Measurements from ENCODE around the gene VSIR.

VSIR gene

DNA sequence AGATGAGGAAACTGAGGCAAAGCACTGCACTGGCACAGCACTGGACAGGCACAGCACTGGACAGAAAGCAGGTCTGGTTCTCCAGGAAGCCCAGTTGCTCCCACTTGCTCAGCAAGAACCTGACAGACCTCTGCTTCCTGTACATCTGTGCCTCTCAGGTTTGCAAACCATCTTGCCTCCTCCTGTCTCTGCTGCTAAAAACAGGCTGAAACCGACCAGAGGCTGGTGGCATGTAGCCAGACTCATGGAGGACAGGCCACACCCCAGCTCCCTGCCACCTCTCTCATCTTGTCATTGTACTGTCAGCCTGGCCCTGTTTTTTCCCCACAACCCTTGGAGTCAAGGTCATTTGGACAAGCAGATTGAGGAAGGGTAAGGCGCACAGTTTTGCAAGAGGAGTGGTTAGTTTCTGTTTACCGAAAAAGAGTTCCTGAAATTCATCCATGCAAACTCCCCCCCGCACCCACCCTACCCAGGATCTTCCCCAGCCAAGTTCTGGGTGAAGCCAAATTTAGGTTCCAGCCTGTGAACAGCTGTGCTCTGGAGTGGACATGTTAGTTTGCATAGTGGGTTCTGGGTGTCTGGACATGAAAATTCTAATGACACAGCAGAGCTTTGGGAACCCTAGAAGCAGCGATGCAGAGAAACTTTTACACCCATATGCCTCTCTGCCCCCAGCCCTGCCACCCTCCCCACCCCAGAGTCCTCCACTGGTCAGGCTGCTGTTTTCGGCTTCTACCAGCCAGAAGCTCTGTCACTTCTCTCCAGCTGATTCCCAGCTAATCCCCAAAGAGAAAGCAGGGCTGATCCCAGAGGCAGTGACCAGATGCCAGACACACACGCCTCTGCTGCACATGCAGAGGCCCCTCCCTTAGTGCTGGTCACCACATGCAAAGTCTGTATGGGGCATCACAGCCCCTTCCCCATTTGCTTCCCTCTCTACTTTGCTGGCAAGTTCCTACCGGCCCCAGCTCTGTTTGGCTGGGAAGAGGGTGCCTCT lies 45.3 kb downstream of the VSIR start:
- DNase-seq (ENCODE audit: low read depth in 2 of 2): peak in 1 of 2 donors; percentile 44

DNA sequence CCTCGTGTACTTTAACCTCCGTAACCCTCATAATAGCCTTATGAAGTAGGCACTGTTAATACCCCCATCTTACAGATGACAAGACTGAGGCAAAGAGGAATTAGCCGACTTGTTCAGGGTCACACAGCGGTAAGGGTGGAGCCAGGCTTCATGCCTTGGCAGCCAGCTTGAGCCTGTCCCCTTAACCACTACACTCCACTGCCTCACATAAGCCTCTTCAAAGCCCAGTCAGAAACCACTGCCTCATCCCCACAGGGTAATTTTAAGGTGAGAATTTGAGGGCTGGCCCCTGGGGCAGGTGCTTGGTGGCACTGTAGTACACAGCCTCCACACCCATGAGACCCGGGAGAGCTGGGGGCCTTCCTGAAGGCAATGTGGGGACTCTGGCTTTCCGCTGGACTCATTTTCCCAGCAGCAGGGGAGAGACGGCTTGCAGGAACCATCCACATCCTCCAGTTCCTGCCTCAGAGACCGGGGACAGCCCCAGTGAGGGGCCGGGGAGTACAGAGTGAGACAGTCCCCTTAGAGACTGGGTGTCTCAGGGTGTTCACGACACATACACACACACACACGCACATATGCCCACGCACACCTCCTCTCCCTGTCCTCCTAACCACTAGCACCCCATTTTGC lies 46.1 kb downstream of the VSIR start:
- DNase-seq (ENCODE audit: low read depth in 2 of 2): peak; percentile 51 to 57

DNA sequence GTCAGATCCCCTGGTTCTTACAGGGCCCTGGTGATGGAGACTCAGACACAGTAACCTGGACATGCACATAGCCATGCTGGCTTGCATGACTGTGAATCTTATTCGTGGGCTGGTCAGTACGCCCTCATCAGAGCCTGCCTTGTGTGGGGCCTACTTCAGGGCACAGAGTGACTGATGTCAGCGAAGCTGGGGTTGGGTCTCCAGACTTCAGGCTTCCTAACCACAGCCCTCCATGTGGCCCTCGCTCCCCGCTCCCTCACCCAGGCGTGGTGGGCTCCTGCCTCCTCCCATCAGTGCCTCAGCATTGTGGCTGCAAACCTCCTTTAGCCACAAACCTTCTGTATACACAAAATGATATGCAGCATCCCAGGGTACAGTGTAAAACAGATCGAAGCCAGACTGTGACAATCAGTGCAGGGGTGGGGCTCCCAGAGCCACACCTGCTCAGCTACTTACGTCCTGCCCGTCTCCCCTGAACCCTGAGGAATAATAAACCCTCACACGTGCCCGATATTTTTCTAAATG lies 46.7 kb downstream of the VSIR start:
- no peak for DNase-seq (ENCODE audit: low read depth in 2 of 2)

DNA sequence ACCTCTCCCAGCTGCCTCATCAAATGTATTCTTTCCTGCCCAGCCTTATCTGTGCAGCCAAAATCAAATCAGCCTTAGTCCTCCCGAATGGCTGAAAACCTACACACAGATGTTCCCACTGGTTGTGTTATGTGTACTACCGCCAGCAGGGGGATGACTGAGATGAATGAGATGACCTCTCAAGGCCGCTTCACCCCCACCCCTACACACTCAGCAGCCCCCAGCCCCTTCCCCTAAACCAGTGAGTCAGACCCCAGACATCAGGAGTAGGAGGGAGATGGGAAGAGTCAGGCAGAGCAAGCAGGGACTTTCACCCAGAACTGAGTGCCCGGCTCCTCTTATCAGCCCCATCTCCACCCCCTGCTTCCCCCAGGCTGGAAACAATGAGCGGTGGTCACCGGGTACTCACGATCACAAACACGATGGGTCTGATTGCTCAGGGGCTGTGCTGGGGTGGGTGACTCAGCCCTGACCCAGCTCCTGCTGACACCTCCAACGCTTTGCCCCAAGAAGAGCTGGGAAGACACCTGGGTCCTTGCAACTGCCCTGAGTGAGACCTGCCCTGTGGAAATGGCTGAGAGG lies 47.2 kb downstream of the VSIR start:
- peak; percentile 78 to 85 for DNase-seq (ENCODE audit: low read depth in 2 of 2)

DNA sequence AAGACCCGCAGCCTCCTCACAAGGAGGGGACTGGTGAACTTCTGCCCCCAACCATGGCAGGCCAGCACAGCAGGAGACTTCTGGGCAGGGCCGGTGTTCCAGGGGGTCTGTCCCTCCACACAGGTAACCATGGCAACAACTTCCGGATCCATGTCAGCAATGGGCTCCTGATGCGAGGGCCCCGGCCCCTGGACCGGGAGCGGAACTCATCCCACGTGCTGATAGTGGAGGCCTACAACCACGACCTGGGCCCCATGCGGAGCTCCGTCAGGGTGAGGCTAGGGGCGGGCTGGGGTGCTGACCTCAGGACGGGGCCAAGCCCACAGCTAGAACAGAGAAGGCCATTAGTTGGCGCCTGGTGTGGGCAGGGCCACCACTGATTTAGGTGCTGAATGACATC lies 48.1 kb downstream of the VSIR start:
- no peak for DNase-seq (ENCODE audit: low read depth in 2 of 2)

DNA sequence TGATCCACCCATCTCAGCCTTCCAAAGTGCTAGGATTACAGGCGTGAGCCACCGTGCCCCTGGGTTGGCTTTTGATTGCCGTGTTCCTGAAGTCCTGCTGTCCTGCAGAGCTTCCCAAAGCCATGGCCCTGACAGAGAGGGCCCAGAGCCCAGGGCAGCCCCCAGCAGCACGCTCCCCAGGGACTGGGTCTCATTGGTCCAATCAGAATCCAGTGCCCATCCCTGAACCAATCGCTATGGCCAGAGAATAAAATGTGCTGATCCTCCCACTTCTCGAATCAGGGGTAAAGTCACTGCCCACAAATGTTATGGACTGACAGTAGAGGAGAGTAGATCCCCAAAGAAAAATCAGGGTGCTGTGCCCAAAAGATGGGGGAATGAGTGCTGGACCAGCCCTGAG lies 48.8 kb downstream of the VSIR start:
- DNase-seq (ENCODE audit: low read depth in 2 of 2): no peak

DNA sequence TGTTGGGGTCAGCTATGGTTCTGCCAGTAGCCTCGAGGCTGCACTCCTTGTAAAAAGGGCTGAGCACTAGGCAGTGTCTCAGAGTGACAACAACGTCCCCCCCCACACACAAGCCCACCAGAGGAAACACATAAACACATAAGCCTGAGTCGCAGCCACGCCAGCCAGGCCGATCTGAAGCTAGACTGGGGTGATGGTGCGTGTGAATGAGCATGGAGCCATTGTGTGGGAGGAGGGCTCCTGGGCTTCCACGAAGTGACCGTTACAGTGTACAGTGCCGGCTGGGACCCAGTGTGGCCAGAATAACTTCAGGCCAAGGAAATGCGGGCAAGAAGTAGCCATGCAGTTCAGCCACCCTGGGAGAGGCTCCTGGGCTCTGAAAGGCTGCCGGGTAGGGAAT lies 50.0 kb downstream of the VSIR start:
- no peak for DNase-seq (ENCODE audit: low read depth in 2 of 2)

DNA sequence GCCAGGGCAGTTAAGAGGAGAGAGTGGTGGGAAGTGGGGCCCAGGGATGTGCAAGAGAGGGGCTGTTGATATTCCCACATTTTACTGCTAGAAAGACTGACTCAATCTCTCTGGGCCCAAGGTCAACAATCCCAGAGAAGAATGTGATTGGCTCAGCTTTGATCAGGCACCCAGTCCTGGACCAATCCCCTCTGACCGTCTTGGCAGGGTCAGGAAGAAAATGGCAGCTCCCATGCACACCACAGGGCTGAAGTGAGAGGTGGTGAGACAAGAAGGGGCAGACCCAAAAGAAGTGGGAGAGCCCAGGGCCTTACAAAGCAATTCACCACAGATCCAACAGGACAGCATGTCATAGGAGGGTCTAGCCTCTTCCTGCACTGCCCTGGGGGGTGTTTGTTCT lies 50.5 kb downstream of the VSIR start:
- no peak for DNase-seq (ENCODE audit: low read depth in 2 of 2)

DNA sequence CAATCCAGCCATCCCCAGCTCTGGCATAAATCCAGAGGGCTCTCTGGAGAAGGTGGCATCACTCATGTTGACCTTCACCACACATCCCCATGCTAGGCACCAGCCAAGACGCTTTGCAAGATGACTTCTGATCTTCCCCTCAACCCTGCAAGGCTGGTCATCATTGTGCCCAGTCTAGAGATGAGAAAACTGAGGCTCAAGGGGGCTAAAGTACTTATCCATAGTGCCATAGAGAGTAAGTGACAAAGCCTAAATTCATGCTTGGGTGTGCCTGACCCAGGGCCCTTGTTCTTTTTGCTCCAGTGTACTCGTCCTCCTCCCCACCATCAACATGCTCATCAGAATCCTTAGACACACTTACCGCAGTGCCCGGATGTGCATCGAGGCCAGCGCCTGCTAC lies 52.0 kb downstream of the VSIR start:
- DNase-seq (ENCODE audit: low read depth in 2 of 2): no peak

DNA sequence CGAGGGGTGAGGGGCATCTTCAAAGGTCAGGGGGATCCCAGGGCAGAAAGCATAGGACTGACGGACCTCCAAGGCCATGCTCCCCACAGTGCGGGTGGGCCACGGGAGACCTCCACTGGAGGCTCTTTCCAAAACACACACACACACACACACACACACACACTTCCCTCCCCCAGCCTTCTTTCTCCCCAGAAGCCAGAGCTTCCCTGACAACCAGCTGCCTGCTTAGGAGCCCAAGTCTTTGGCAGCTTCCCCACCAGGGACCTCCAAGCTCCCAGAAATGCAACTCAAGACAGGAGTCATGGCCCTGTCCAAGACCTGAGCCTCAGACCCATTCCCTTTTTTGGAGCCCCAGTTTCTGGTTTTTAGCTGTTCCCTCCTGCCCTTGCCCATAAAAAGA lies 53.0 kb downstream of the VSIR start:
- DNase-seq (ENCODE audit: low read depth in 2 of 2): no peak

DNA sequence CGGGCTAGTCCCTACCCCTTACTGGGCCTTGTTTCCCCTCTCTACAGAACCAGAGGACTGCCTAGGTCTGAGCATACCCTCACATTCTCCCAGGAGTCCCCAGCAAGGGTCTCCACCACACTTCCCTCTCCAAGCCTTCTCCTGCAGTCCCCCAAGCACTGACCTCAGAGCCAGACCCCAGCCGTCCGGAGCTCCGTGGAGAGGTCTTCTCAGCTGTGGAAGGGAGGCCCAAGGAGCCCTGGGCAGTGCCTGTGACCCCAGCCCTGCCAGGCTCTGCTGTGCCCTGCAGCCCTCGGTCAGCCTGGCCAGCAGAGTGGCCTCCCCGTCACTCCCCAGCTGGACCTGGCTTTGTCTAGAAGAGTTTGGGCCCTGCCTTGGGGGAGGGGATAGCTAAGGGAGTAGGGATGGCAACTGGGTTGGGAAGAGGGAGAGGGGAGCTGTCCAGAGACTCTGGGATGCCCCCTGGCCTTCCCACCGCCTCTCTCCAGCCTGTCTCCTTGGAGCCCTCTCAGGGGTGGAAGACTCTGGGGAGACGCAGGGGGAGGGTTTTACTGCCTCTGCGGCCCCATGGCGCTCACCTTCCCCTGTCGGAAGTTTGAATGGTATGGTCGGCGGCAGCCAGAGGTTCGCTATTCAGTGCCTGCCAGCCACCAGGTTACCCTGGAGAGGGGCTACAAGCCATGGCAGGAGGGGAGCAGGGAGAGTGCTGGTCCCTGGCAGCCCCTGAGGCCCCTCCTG lies 53.7 kb downstream of the VSIR start, which contains the start of gene C10orf105:
Gene C10orf105 (minus strand): TSS at position 315 of the 738 bp plus-strand sequence. CDS start 3,441 bp downstream, outside the sequence.
- no peak for DNase-seq (ENCODE audit: low read depth in 2 of 2)

DNA sequence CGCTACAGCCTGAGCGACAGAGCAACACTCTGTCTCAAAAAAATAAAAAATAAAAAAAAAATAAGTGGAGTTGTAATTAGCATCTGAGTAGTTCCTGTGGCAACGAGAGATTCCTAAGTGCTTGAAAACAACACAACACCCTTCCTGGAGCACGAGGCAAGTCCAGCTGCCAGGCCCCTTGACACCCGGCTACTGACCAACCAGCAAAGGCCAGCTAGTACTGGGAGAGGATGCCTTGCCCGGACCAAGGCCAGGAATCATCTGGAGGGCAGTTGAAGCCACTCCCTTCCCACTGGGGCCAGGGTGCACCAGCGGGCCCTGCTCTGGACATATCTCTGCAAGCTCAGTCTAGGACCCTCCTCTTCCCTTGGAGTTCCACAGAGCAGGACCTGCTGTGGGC lies 54.3 kb downstream of the VSIR start:
- DNase-seq (ENCODE audit: low read depth in 2 of 2): no peak

DNA sequence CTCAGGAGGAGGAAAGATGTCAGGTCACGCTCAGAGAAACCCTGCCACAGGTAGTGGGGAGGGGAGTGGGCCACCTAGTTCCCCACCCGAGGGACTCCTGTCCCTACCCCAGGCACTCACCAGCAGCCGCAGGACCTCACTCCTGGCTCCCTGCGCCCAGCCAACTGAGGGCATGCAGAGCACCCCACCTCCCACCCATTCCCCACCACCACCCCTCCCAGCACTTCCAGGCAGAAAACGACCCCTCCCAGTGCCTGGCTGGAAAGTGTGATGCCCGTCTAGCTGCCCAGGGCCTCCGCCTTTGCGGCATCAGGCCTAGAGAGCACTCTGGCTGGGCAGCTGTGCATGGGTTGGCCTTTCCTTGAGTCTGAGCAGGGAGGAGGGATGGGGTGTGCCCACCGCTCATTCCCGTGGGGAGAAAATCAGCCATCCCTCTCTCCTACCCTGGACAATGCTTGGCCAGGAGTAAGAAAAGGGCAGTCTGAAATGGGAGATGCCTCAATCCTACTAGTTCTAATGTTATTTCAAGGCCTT lies 55.1 kb downstream of the VSIR start:
- no peak for DNase-seq (ENCODE audit: low read depth in 2 of 2)

DNA sequence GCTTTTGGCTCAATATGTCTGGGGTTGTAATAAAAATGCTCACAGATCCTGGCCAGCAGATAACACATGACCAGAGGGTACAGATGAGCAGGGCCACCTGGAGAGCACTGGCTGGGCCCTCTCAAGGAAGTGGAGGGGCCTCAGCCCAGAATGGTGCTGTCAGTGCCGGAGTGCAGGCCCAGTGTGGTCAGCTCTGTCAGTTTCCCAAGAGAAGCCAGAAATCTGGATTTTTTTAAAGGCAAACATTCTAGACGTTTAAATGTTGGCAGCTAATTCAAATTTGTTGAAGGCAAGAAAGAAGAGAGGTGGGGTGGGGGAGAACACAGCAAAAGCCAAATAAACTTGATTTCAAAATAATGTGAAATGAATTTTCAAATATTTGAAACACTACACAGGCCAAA lies 55.8 kb downstream of the VSIR start:
- no peak for DNase-seq (ENCODE audit: low read depth in 2 of 2)

DNA sequence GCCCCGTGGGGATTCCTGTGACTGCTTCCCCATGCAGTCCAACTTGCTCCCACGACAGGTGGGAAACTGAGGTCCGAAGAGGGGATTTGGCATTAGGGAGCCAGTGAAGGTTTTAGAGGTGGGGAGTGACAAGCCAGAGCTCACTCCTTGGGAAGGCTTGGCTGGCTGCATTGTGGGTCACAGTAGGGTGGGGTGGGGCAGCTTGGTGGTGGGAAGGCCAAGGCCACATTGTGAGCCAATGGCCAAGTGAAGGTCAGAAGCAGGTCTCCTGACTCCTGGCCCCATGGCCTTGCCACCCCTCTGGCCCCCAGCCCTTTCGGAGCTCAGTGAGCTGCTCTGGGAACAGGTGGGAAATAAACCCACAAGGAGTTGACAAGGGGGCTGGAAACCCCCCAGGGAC lies 56.3 kb downstream of the VSIR start:
- no peak for DNase-seq (ENCODE audit: low read depth in 2 of 2)

DNA sequence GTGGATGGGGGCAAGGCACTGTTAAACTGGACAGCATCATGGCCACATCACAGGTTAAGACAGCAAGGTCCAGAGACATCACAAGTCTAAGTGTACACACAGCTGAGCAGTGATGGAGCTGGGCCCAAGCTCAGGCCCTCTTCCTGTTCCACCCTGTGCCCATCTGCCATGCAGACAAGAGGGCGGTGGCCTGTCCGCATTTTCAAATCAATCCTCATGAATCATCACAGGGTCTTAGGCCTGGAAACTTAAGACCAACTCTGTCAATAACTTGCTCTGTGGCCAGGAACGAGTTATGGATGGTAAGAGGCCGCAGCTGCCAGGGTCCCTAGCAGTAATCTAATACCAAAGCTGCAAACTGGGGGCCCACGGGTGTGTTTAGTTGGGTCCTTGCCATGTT lies 56.9 kb downstream of the VSIR start:
- no peak for DNase-seq (ENCODE audit: low read depth in 2 of 2)

DNA sequence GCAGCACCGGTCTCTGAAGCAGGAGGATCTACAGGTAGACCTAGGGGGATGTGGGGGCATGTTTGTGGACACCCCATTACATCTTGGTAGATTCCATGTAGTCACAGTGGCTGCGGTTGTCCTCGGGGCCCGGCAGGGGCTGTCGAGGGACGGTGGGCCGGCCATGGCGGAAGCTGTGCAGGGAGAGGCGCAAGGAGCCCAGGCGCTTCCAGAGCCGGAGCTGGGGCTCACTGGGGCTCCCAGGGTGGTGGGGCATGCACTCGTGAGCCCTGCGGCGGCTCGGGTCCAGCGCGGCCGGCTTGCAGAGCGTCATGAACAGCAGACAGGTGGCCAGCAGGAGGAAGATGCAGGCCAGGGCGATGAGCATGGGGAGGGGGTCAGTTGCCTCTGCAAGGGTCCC lies 57.5 kb downstream of the VSIR start:
- no peak for DNase-seq (ENCODE audit: low read depth in 2 of 2)

DNA sequence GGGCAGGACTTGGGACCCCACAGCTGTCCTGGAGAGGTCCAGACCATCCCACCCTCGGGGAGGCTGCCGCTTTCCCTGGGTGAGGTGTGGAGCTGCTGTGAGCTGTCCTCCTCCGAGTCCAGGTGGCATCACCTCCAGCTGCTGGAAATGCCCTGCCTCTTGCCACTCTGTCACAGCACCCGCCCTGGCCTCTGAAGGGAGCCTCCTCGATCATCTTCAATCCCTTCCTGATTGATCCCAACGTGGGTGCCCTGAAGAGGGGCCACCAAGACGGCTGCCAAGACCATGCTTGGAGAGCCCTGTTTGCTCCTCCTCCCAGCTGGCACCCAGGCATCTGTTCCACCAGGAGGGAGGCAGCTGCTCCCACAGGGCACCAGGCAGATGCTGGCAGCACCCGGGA lies 58.3 kb downstream of the VSIR start:
- DNase-seq (ENCODE audit: low read depth in 2 of 2): no peak

DNA sequence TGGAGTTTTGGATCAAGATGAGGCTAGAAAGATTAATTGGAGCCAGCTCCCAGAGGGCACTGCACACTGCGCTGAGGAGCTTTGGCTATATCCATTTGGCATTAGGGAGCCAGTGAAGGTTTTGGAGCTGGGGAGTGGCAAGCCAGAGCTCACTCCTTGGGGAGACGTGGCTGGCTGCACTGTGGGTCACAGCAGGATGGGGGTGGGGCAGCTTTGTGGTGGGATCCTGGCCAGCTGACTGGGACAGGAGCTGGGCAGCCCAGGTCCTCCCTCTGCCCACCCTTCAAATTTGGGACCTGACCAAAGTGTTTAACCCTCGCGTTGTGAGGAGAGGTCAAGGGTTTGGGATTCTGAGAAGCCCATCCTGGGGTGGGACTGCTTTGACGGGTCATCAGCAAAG lies 58.7 kb downstream of the VSIR start:
- no peak for DNase-seq (ENCODE audit: low read depth in 2 of 2)

DNA sequence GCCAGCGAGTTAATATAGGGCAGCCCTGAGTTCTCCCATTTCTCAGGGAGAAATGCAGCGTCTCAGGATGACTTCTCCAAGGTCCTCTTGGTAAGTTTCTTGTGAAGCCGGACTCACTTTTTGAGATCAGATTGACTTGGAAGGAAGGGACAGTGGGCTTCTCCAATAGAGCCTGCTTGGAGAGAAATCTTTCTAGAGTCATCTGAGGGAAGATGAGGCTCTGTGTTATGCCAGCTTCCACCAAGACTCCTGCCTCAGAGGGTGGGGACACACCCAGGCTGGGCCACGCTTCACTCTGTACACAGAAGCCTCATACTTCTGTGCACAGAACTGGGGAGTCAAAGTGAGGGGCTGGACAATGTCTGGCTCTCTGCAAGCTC lies 59.3 kb downstream of the VSIR start:
- no peak for DNase-seq (ENCODE audit: low read depth in 2 of 2)
